ENCODE data around the gene DNAH1.
"Not testable (repeated sequence)": the region's sequence is repeated elsewhere in the genome, so short reads cannot be mapped to it uniquely, and the experiment has no call there.

DNAH1 gene

DNA sequence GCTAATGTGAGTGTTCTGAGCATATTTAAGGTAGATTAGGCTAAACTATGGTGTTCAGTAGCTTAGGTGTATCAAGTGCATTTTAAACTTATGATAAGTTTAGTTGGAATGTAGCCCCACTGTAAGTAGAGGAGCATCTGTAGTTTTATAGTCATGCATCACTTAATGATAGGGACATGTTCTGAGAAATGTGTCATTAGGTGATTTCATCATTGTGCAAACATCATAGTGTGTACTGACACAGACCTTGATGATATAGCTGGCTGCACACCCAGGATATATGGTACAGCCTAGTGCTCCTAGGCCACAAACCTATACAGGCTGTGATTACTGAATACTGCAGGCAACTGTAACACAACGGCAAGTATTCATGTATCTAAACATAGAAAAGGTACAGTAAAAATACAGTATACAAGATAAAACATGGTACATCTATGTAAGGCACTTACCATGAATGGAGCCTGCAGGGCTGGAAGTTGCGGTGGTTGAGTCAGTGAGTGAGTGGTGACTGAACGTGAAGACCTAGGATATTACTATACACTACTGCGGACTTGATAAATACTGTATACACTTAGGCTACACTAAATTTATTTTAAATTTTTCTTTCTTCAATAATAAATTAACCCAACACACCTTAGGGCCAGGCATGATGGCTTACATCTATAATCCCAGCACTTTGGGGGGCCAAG lies 17.9 kb downstream of the DNAH1 start:
- no peak for DNase-seq (ENCODE audit: low read depth in 2 of 2)

DNA sequence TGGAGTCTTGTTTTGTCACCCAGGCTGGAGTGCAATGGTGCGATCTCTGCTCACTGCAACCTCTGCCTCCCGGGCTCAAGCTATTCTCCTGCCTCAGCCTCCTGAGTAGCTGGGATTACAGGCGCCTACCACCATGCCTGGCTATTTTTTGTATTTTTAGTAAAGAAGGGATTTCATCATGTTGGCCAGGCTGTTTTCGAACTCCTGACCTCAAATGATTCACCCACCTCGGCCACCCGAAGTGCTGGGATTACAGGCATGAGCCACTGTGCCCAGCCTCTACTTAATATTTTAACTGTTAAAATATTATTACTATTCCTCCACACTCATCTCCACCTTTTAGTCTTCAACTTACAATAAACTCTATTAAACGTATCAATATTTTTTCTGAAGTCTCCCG lies 22.0 kb downstream of the DNAH1 start:
- DNase-seq (ENCODE audit: low read depth in 2 of 2) = not testable (repeated sequence)

DNA sequence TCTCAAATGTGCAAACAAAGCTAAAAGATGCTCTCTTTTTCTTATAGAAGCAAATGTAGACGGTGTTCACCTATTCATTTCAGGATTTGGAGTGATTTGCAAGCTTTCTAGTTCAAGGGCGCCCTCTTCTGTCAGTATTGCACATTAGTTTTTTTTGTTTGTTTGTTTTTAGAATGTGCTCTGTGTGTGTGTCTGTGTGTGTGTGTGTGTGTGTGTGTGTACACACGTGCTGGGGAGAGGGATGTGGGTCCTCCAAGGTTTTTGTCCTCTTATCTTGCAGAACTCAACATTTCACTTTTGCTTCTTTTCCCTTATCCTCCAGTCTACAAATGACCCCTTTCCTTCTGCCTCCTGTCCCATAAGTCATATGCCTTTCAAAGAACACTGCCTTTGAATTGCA lies 23.5 kb downstream of the DNAH1 start:
- DNase-seq (ENCODE audit: low read depth in 2 of 2) = peak in 1 of 2 experiments; percentile 14

DNA sequence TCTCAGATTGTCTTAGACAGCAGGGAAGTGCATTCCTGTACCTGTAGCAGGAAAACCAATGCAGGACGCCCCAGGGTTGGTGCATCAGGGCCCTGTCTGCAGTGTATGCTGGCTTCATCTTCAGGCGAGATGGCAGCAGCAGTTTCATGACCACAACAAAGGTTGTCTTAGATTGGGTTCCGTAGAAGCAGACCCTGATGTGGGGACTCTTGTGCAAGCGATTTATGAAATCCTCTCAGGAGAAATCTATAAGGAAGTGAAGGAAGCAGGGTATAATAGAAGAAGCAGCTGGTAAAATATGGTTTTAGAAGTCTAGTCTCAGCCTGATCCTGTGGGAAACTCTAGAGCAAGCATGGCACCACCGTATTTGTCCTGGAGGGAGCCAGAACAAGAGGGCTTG lies 25.0 kb downstream of the DNAH1 start:
- DNase-seq (ENCODE audit: low read depth in 2 of 2) = no peak

DNA sequence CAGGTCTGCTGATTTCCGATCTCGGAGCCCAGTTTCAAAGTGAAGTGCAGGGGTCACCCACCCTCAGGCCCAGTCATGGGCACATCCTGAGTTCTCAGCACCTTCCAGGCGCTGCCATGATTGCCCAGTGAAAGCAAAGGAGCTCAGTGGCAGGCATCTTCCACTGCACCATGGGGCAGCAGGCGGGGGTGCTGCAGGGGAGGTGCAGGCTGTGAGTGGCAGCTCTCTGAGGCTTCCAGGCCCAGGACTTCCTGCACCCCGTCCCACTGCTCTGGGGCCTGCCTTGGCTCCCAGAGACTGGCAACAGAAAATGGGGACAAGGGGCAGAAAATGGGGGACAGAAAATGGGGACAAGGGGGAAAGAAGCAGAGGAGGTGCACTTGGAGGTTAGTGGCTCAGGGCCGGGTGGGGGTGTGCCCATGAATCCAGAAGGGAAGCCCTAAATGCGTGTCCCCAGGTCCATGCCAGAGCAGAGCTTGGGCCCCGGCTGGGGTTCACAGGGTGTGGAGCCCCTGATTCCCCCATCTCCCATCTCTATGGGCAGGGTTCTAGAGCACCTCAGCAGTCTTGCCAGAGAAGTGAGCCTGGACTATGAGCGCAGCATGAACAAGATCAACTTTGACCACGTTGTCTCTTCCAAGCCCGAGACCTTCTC lies 28.0 kb downstream of the DNAH1 start:
- DNase-seq (ENCODE audit: low read depth in 2 of 2) = no peak

DNA sequence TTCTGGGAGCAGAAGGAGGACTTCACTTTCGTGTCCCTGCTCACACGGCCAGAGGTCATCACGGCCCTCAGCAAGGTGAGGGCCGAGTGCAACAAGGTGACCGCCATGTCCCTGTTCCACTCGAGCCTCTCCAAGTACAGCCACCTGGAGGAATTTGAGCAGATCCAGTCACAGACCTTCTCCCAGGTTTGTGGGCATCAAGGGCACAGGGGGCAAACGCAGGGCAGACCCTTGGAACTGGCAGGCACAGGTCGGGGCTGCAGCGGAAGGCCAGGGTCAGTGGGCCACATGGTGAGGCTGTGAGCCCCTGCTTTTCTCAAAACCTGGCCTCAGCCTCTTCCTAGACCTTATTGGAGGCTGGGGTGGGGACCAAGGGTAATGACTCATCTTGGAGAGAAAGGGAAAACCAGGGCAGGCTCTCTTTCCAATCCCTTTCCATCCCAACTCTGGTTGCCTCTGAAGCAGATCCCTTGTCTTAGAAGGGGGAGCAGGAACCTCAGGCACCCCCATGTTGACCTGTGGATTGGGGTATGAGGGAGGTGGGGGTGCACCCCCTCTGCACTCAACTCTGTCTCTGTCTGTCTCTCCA lies 29.5 kb downstream of the DNAH1 start:
- no peak for DNase-seq (ENCODE audit: low read depth in 2 of 2)

DNA sequence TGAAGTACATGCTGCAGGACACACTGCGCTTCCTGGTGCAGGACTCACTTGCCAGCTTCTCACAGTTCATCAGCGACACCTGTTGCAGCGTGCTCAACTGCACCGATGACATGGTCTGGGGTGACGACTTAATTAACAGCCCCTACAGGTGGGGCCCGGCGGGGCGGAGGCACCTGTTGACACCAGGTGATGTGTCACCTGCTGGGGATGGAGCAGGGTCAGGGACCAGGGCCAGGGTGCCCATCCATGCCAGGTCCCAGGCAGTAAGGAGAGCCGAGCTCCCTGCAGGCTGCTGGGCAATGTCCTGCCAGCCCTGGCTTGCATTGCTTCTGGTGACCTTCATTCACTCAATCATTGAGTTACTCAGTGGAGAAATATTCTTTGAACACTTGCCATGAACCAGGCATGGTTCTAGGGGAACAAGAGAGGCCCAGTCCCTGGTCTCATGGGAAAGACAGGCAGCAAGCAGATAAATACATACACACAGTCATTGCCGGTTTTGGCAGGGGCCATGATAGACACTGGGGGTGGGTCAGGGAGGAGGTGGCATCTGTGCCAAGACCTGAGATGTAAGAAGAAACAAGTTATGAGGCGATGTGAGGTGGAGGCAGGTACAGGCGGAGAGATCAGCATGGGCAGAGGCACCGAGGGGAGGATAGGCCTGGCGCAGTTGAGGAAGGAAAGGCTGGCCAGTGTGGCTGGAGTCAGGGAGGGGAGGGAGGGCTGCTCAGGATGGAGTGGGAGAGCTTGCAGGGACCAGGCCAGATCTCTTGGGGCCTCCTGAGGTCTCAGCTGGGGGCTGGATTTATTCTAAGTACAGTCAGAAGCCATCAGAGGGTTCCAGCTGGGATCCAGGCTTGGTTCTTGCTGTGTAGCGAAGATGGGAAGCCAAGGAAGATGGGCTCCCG lies 30.8 kb downstream of the DNAH1 start:
- no peak for DNase-seq (ENCODE audit: low read depth in 2 of 2)

DNA sequence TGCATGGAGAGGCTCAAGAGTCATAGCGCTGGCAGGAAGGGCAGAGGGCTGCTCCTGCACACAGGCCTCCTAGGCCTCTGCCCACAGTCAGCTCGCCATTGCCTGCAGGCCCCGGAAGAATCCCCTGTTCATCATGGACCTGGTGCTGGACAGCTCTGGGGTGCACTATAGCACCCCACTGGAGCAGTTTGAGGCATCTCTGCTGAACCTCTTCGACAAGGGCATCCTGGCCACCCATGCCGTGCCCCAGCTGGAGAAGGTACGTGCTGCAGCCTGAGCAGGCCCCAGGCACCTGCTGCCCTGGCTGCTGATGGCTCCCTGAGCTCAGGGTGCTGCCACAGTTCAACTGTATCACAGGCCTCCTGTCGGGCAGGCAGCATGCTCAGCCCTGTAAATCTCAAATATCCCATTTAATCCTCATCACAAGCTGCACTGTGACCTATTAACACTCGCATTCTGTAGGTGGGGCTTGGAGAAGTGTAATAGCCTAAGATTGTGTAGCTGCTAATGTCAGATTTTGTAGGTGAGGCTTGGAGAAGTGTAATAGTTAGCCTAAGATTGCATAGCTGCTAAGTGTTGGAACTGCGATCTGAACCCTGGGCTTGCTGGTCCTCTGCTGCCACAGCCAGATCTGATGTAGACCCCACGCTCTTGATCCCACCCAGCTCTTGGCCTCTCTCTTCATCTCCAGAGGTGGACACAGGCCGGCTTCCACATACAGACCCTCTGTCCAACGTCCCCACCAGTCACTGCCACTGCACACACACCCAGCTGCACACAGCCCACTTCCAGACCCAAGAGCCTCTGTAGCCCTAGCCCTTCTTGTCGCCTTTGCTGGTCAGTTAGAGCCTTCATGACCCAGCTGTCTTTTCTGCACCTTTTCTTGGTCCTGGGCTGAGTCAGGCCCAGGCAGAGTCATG lies 31.9 kb downstream of the DNAH1 start:
- no peak for DNase-seq (ENCODE audit: low read depth in 2 of 2)

DNA sequence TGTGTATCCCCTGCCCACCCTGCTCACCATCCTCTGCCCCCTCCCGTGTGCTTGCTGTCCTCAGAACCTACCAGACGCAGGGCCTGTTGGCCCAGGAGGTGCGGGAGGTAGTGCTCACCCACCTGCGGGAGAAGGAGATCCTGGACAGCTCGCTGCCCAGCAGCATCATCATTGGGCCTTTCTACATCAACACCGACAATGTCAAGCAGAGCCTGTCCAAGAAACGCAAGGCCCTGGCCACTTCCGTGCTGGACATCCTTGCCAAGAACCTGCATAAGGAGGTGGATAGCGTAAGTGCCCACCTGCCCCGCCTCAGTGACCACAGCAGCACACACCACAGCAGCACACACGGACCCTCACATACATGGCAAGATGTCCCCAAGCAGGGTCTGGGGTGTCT lies 33.0 kb downstream of the DNAH1 start:
- DNase-seq (ENCODE audit: low read depth in 2 of 2) = no peak

DNA sequence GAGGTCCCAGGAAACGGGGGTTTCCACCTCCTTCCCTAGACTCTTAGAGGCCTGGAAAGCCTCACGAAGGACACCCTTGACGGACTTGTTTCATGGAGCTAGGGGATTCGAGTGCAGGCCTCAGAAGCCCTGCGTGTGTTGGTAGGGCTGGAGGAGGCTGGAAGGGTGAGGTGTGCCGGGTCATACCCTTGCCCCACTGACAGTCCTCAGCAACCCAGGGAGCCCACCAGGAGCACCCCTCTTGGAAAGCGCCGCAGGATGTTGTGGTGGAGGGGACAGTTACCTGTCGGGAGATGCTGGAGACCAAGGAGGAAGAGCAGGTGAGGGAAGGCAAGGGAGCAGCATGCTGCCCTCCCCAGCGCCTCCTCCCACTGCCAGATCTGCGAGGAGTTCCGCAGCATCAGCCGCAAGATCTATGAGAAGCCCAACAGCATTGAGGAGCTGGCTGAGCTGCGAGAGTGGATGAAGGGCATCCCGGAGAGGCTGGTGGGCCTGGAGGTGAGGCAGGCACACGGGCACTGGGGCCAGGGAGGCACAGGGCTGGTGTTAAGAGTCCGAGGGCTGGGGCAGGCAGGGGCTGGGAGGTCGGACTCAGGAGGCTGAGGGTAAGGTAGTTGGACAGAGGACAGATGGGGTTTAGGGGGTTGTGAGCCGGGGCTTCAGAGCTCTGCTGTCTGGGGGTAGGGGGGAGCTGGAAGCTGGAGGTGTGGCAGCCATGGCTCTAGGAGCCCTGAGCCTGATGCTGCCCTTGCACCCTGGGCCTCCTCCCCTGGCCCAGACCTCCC lies 33.7 kb downstream of the DNAH1 start:
- DNase-seq (ENCODE audit: low read depth in 2 of 2) = no peak

DNA sequence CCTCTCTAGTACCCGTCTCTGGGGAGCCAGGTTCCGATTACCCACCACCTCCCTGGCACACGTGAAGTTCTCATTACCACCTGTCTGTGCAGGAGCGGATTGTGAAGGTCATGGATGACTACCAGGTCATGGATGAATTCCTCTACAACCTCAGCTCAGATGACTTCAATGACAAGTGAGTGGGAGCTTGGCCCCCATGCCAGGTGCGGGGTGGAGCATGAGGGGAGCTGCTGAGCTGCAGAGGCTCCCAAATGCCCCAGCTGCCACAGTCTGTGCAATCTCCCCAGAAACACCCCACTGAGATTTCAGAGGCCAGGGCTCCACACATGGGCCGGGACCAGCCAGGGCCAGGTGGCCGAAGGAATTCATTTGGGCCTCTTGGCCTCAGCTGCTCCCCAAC lies 34.3 kb downstream of the DNAH1 start:
- DNase-seq (ENCODE audit: low read depth in 2 of 2) = no peak

DNA sequence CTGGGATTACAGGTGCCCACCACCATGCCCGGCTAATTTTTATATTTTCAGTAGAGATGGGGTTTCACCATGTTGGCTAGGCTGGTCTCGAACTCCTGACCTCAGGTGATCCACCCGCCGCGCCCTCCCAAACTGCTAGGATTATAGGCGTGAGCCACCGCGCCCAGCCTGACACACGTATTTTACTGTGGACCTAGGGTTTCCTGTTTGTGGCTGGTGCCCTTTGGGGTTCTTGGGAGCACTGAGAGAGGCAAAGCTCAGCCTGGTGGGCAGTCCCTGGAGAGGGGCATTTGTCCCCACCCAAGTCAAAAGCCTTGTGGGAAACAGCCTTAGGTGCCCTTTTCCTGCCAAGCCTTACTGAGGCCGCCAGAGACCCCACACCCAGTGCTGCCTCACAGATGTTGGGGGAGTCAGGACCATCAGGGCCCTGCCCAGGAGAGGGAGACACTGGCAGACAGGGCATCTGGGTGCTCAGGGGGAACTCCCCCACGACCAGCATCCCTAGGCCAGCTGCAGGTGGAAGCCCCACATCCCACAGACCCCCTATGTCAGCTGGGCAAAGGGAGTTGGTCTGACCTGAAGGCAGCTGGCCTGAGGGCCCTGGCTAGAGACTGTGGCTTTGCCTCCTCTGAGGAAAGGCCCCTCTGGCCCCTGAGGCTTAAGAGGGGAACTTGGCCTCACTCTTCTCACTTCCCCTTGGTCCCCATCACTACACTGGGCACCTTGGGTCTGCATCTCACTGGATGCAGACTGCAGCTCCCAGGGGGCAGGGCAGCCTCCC lies 35.1 kb downstream of the DNAH1 start:
- DNase-seq (ENCODE audit: low read depth in 2 of 2) = no peak

DNA sequence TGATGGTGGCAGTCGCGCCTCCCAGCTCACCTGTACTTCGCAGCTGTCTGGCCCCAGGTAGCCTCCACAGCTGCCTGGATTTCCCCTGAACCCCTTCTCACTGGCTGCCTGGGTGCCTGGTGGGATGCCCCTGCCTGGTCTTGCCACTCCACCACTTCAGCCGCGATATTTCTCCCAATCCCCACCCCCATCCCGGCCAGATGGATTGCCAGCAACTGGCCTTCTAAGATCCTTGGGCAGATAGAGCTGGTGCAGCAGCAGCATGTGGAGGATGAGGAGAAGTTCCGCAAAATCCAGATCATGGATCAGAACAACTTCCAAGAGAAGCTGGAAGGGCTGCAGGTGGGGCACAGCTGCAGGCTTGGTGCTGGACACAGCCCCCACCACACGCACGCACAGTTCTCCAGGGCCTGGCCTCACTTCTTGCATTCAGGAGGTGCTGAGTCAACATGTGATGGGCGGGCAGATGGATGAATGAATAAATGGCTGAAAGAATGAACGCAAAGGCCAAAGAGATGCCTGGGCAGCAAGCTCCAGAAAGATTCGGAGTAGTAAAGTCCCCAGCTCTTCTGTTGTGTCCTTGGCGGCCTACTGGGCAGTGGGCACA lies 35.7 kb downstream of the DNAH1 start:
- no peak for DNase-seq (ENCODE audit: low read depth in 2 of 2)

DNA sequence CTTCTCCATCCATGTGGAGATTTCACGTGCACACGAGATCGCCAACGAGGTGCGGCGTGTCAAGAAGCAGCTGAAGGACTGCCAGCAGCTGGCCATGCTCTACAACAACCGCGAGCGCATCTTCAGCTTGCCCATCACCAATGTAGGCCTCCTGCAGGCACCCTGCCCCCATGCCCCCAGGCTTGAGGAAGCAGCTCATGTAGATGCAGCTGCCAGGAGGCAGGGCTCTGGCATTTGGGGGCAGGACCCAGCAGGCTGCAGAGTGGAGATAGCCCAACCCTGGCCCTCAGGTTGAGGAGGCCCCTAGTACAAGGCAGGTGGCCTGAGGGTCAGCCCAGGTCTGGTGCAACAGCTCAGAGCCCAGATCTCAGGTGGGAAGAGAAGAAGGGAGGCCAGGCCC lies 36.4 kb downstream of the DNAH1 start:
- DNase-seq (ENCODE audit: low read depth in 2 of 2) = no peak

DNA sequence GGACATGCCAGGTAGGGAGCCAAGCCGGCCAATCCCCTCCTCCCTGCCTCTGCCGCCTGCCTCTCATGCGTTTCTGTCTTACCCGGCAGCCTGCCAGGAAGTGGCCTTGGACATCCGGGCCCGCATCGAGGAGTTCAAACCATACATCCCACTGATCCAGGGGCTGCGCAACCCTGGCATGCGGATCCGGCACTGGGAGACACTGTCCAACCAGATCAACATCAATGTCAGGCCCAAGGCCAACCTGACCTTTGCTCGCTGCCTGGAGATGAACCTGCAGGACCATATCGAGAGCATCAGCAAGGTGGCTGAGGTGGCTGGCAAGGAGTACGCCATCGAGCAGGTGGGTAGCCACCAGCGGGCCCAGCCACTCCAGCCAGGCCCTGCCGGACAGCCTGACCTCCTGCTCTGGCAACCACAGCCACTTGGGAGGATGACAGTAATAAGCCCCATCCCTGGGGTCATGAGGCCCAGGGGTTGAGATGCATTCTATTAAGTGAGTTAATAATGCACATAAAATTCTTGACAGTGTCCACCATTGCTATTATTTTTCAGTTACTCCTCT lies 37.3 kb downstream of the DNAH1 start:
- DNase-seq (ENCODE audit: low read depth in 2 of 2) = no peak

DNA sequence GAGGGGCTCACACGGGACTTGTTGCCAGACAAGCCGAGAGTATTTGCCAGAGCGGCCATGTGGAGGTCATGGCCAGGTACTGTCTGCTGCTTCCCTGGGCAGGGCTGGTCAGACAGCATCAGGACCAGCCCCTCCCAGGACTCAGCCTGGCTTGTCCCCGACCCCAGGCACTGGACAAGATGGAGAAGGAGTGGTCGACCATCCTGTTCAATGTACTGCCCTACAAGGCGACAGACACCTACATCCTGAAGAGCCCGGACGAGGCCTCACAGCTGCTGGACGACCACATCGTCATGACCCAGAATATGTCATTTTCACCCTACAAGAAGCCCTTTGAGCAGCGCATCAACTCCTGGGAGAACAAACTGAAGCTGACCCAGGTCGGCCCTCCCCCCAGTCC lies 38.6 kb downstream of the DNAH1 start:
- no peak for DNase-seq (ENCODE audit: low read depth in 2 of 2)

DNA sequence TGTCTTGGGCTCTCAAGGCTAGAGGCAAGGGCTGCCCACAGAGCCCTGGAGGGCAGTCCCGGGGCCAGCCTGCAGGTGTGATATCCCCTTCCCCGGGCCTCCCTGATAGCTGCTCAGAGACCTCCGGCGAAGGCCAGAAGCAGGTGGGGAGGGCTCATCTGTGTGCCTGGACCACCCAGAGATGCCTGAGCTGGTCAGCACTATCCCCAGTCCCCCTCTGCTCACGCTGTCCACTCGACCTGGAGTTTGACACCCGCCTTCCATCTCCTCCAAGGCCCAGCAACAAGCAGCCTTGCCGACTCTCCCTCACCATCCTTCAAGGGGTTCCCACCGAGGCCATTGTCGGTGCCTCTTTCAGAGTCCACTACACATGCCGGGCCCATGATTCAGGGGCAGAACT lies 39.4 kb downstream of the DNAH1 start:
- DNase-seq (ENCODE audit: low read depth in 2 of 2) = no peak

DNA sequence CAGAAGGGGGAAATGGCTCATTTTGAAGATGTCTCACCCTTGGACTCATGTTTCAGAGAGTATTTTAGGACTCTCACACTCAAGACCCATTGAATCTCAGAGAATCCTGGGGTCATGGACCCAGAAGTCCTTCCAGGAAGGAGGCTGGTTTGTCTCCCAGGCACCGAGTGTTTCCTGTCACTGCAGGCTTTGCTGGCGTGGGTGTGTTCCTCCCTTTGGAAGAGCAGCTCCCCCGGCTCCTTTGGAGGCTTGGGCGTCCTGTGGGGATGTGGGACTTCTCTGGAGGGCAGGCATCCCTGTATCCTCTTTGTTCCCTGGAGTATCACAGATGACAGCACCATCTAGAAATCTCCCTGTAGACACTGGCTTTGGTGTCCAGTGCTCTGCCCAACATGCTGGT lies 40.0 kb downstream of the DNAH1 start:
- DNase-seq (ENCODE audit: low read depth in 2 of 2) = no peak

Data from stimulated activated CD4-positive, alpha-beta T cell treated with anti-CD3 and anti-CD28 coated beads, Interleukin-12 subunit alpha, Interleukin-12 subunit beta, amount 100 ng/mL, for 24 hours (primary cell).